Fibroblast of lung (primary cell): ENCODE measurements around the gene WBP4.

Experiments
- EZH2 ChIP-seq: IDR thresholded peaks from 2 replicates; pipeline ENCODE4 v1.5.1; 2012; ENCODE audit warnings: low read length, control low read depth, mild to moderate bottlenecking; ENCODE audit errors: missing control alignments
- TF ChIP-seq, protein P1 (sequence below), 2 donors: IDR thresholded peaks in 1 of 2; conservative IDR thresholded peaks in 1 of 2; 1 replicate in 1 of 2; 2 replicates in 1 of 2; pipeline ENCODE4 v1.5.1; 2011 to 2012; ENCODE audit warnings: low read length in 2 of 2, control low read depth in 1 of 2, inconsistent platforms in 1 of 2, low read depth in 1 of 2, mild to moderate bottlenecking in 1 of 2

GRCh38 chr13:41059456-41060081 lies 1.7 kb upstream of the WBP4 start:
- TF ChIP-seq, protein P1, sequence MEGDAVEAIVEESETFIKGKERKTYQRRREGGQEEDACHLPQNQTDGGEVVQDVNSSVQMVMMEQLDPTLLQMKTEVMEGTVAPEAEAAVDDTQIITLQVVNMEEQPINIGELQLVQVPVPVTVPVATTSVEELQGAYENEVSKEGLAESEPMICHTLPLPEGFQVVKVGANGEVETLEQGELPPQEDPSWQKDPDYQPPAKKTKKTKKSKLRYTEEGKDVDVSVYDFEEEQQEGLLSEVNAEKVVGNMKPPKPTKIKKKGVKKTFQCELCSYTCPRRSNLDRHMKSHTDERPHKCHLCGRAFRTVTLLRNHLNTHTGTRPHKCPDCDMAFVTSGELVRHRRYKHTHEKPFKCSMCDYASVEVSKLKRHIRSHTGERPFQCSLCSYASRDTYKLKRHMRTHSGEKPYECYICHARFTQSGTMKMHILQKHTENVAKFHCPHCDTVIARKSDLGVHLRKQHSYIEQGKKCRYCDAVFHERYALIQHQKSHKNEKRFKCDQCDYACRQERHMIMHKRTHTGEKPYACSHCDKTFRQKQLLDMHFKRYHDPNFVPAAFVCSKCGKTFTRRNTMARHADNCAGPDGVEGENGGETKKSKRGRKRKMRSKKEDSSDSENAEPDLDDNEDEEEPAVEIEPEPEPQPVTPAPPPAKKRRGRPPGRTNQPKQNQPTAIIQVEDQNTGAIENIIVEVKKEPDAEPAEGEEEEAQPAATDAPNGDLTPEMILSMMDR (conservative IDR thresholded peaks at IDR 0.05 in 1 of 2, IDR thresholded peaks at IDR 0.05 in 1 of 2; ENCODE audit: low read depth in 1 of 2, low read length in 2 of 2), result no peak
- TF ChIP-seq EZH2, result no peak
